CD4-positive, alpha-beta T cell treated with Interferon gamma for 1 hour (primary cell): ENCODE measurements around the gene DLL1.

Experiments used
- DNase-seq: peaks from one replicate; pipeline ENCODE4 v3.0.0-alpha.2; 2020

Gene DLL1

GRCh38 chr6:170294813-170295509 is 4.1 kb upstream of the DLL1 start:
- DNase-seq, result no peak

GRCh38 chr6:170294298-170294730 is 3.4 kb upstream of the DLL1 start:
- DNase-seq, result no peak

GRCh38 chr6:170293341-170294231 is 2.7 kb upstream of the DLL1 start:
- no peak for DNase-seq

GRCh38 chr6:170292407-170293158 is 1.7 kb upstream of the DLL1 start:
- no peak for DNase-seq

GRCh38 chr6:170292111-170292406 is 1.2 kb upstream of the DLL1 start:
- DNase-seq, result no peak

- peak; percentile 38 for DNase-seq
Measured at GRCh38 chr6:170291271-170292110, 613 bp upstream of the DLL1 start.

- no peak for DNase-seq
Measured at GRCh38 chr6:170289951-170290295, 955 bp downstream of the DLL1 start.

GRCh38 chr6:170289180-170289931 is 1.5 kb downstream of the DLL1 start:
- no peak for DNase-seq

GRCh38 chr6:170288852-170289179 is 2.1 kb downstream of the DLL1 start:
- DNase-seq, result no peak

GRCh38 chr6:170288091-170288631 is 2.7 kb downstream of the DLL1 start:
- DNase-seq, result no peak

GRCh38 chr6:170287371-170287876 is 3.5 kb downstream of the DLL1 start:
- DNase-seq, result no peak

GRCh38 chr6:170286934-170287265 is 4.0 kb downstream of the DLL1 start:
- no peak for DNase-seq

- DNase-seq, result no peak
Measured at GRCh38 chr6:170286246-170286933, 4.5 kb downstream of the DLL1 start.

- no peak for DNase-seq
Measured at GRCh38 chr6:170285482-170285881, 5.4 kb downstream of the DLL1 start.

GRCh38 chr6:170284866-170285469 is 5.9 kb downstream of the DLL1 start:
- DNase-seq, result no peak

- DNase-seq, result no peak
Measured at GRCh38 chr6:170284126-170284773, 6.6 kb downstream of the DLL1 start.

GRCh38 chr6:170283212-170284081 is 7.4 kb downstream of the DLL1 start:
- no peak for DNase-seq

GRCh38 chr6:170282512-170283158 is 8.2 kb downstream of the DLL1 start:
- no peak for DNase-seq
